GM12891 (cell line): ENCODE results near the gene PPP2R5D.

ENCODE experiments used
- PAX5 ChIP-seq: IDR thresholded peaks from 2 replicates; pipeline ENCODE4 v1.6.1; 2011; ENCODE audit warnings: low read length, moderate library complexity, mild to moderate bottlenecking; ENCODE audit not compliant: insufficient read depth, severe bottlenecking
- POLR2A ChIP-seq: IDR thresholded peaks from 2 replicates; pipeline ENCODE4 v1.6.1; 2011; ENCODE audit warnings: low read depth, low read length, control low read depth
- POLR2AphosphoS5 ChIP-seq: IDR thresholded peaks from 2 replicates; pipeline ENCODE4 v1.6.1; 2011; ENCODE audit warnings: low read depth, low read length, control low read depth
- POU2F2 ChIP-seq: IDR thresholded peaks from 2 replicates; pipeline ENCODE4 v1.6.1; 2011; ENCODE audit warnings: low read depth, mild to moderate bottlenecking, control low read depth, low read length, moderate library complexity
- SPI1 ChIP-seq: IDR thresholded peaks from 2 replicates; pipeline ENCODE4 v1.6.1; 2011; ENCODE audit warnings: low read depth, low read length, control low read depth
- TAF1 ChIP-seq: IDR thresholded peaks from 2 replicates; pipeline ENCODE4 v1.6.1; 2011; ENCODE audit warnings: low read depth, low read length, control low read depth

DNA sequence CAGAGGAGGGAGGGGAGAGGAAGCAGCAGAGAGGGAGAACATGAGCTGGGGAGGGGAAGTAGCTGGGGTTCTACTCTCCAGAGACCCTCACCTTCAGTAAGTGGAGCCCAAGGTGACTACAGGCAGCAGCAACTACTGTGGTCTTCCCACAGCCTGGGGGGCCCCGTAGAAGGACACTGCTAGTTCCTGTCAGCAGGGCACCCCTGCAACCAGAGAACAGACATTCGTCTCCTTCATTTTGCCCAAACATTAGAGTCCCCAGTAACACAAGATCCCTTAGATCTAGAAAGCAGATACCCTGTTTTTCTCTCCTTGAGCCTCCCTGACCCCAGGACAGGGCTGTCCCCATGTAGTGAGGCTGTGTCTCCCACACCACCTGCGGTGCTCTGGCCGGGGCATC is 15.6 kb upstream of the PPP2R5D start:
- TF ChIP-seq POLR2A (no peak), TAF1 (no peak), POLR2AphosphoS5 (no peak), POU2F2 (no peak), PAX5 (no peak), SPI1 (no peak)
